Adrenal gland (tissue), 5 donors: ENCODE results near the gene HSFX1.
"Not testable (repeated sequence)": the region's sequence is repeated elsewhere in the genome, so short reads cannot be mapped to it uniquely, and the experiment has no call there.

Source experiments
- CTCF ChIP-seq, 6 experiments: fragments of 450-650 bp in 4 of 6; fragments of 200-600 bp in 2 of 6; sonication (generic) in 1 of 6; IDR thresholded peaks; 1 replicate in 5 of 6; 2 replicates in 1 of 6; pipeline versions ENCODE4 v1.5.1 to v1.8.0; 2016 to 2021; ENCODE audit warnings: antibody characterized with exemption in 6 of 6, mild to moderate bottlenecking in 2 of 6, moderate library complexity in 1 of 6
- POLR2A ChIP-seq, 2 donors: fragments of 450-650 bp; IDR thresholded peaks; one replicate each; pipeline ENCODE4 v1.6.1; 2017; ENCODE audit warnings: antibody characterized with exemption in 2 of 2, mild to moderate bottlenecking in 2 of 2, moderate library complexity in 1 of 2
- donor health status: DM: no; HTN: no; CAD: no.

- TF ChIP-seq CTCF, POLR2A (IDR thresholded peaks at IDR 0.05): not testable (repeated sequence)
Measured at GRCh38 chrX:149758715-149759078, 15.2 kb upstream of the HSFX1 start.
